ENCODE data around the gene CFAP45. TPM values are rescaled to one million over a fixed set of nuclear protein-coding genes. Genes with fewer than 3 reads are reported as not detected.

CFAP45 gene
- total RNA-seq, 1 experiment from 2014 or later, result 9.3 TPM

GRCh38 chr1:159933347-159933746 is 33.4 kb upstream of the CFAP45 start:
- H3K27me3 ChIP-seq (ENCODE audit: insufficient read depth, low read depth), result no peaks in the 10 kb centered on the region
- BruUV-seq (replicated peaks), result no TSS peak
- H3K9me3 ChIP-seq (ENCODE audit: insufficient read depth, low read depth), result no peaks in the 10 kb centered on the region
- no peaks in the 10 kb centered on the region for H3K9me2 ChIP-seq (ENCODE audit: insufficient read depth)
- no peak overlapping the region for H3K4me3 ChIP-seq
- intact Hi-C loops (cut with micrococcal nuclease; ENCODE audit: unreplicated experiment), result no loop called here
- no peaks in the 10 kb centered on the region for H3K36me3 ChIP-seq (ENCODE audit: low read depth)
- no peak for DNase-seq
- no peaks in the 10 kb centered on the region for H3K79me2 ChIP-seq (ENCODE audit: low read depth)
- no peak overlapping the region for H2AFZ ChIP-seq
- CTCF ChIA-PET, result interaction anchor here (0.6 to 1.9 kb wide), 4 partner anchors 33 to 134 kb away, joined by 3 to 7 read pairs (median 4); no protein-coding TSS in a partner anchor
- H3K4me1 ChIP-seq (replicated peaks; ENCODE audit: insufficient read depth), result peaks cover 26% of the 10 kb centered on the region
- peaks cover 16% of the 10 kb centered on the region; the same call in 1 of the 2 replicates for H3F3A ChIP-seq (ENCODE audit: insufficient read depth, low read depth)
- no peak overlapping the region for H3K4me2 ChIP-seq
- POLR2A ChIA-PET (ENCODE audit: unreplicated experiment), result interaction anchor here (0.7 kb wide), 1 partner anchor 9 kb away, joined by 3 read pairs; no protein-coding TSS in a partner anchor
- H4K20me1 ChIP-seq (ENCODE audit: insufficient read depth), result no peaks in the 10 kb centered on the region
- no peak for TF ChIP-seq CTCF (conservative IDR thresholded peaks at IDR 0.05)
- TF ChIP-seq EZH2 (IDR thresholded peaks at IDR 0.05; ENCODE audit: low read depth), result no peak
- H3K27ac ChIP-seq, result no peak overlapping the region

GRCh38 chr1:159932296-159933285 is 32.6 kb upstream of the CFAP45 start:
- no peak for DNase-seq
- H3K9me3 ChIP-seq (ENCODE audit: insufficient read depth, low read depth), result no peaks in the 10 kb centered on the region
- ChIA-PET CTCF (interaction anchor here (1.0 to 1.9 kb wide), 3 partner anchors 74 to 134 kb away, joined by 3 to 7 read pairs (median 4); no protein-coding TSS in a partner anchor), POLR2A (ENCODE audit: unreplicated experiment) (interaction anchor here (0.7 kb wide), 1 partner anchor 8 kb away, joined by 3 read pairs; no protein-coding TSS in a partner anchor)
- no peaks in the 10 kb centered on the region for H3K79me2 ChIP-seq (ENCODE audit: low read depth)
- intact Hi-C loops (cut with micrococcal nuclease; ENCODE audit: unreplicated experiment), result no loop called here
- H3K9me2 ChIP-seq (ENCODE audit: insufficient read depth), result no peaks in the 10 kb centered on the region
- no TSS peak for BruUV-seq (replicated peaks)
- peaks cover 14% of the 10 kb centered on the region; the same call in 1 of the 2 replicates for H3F3A ChIP-seq (ENCODE audit: insufficient read depth, low read depth)
- H3K27ac ChIP-seq, result no peak overlapping the region
- H4K20me1 ChIP-seq (ENCODE audit: insufficient read depth), result no peaks in the 10 kb centered on the region
- H3K4me2 ChIP-seq, result no peak overlapping the region
- H3K27me3 ChIP-seq (ENCODE audit: insufficient read depth, low read depth), result no peaks in the 10 kb centered on the region
- peaks cover 19% of the 10 kb centered on the region for H3K4me1 ChIP-seq (replicated peaks; ENCODE audit: insufficient read depth)
- H3K36me3 ChIP-seq (ENCODE audit: low read depth), result no peaks in the 10 kb centered on the region
- H2AFZ ChIP-seq, result no peak overlapping the region
- H3K4me3 ChIP-seq, result no peak overlapping the region
- TF ChIP-seq CTCF (conservative IDR thresholded peaks at IDR 0.05) (no peak), EZH2 (IDR thresholded peaks at IDR 0.05; ENCODE audit: low read depth) (no peak)

GRCh38 chr1:159931795-159932173 is 31.8 kb upstream of the CFAP45 start:
- Histone ChIP-seq H2AFZ (no peak overlapping the region), H3F3A (ENCODE audit: insufficient read depth, low read depth) (peaks cover 5% of the 10 kb centered on the region; the same call in 1 of the 2 replicates), H3K9me2 (ENCODE audit: insufficient read depth) (no peaks in the 10 kb centered on the region), H3K9me3 (ENCODE audit: insufficient read depth, low read depth) (no peaks in the 10 kb centered on the region), H3K27me3 (ENCODE audit: insufficient read depth, low read depth) (no peaks in the 10 kb centered on the region), H3K4me2 (no peak overlapping the region), H3K27ac (no peak overlapping the region), H3K4me1 (replicated peaks; ENCODE audit: insufficient read depth) (peaks cover 11% of the 10 kb centered on the region), H3K4me3 (no peak overlapping the region), H3K36me3 (ENCODE audit: low read depth) (no peaks in the 10 kb centered on the region), H4K20me1 (ENCODE audit: insufficient read depth) (no peaks in the 10 kb centered on the region), H3K79me2 (ENCODE audit: low read depth) (no peaks in the 10 kb centered on the region)
- TF ChIP-seq CTCF (conservative IDR thresholded peaks at IDR 0.05) (no peak), EZH2 (IDR thresholded peaks at IDR 0.05; ENCODE audit: low read depth) (no peak)
- no TSS peak for BruUV-seq (replicated peaks)
- intact Hi-C loops (cut with micrococcal nuclease; ENCODE audit: unreplicated experiment), result no loop called here
- DNase-seq, result no peak
- ChIA-PET POLR2A (ENCODE audit: unreplicated experiment) (no interaction called here), CTCF (no interaction called here)
